Measurements from ENCODE around the gene FBH1. TPM values are rescaled to one million over a fixed set of nuclear protein-coding genes. Genes with fewer than 3 reads are reported as not detected.

Gene FBH1
- total and polyA plus RNA-seq, 9 of the 15 experiments (the other 6 are each of a cell fraction or from before 2014, with no cell fraction given) = 13.4 to 108 (median 77.8) TPM

GRCh38 chr10:5968681-5969453 lies 78.8 kb downstream of the FBH1 start:
- no peaks in the 10 kb centered on the region for H3K9me1 ChIP-seq (ENCODE audit: control insufficient read depth, insufficient read depth, low read length)
- H3K4me2 ChIP-seq (ENCODE audit: insufficient read depth, low read length) = no peak overlapping the region
- no peak overlapping the region for H3K27ac ChIP-seq (ENCODE audit: extremely low read depth, low read depth, low read length)
- POLR2A ChIA-PET = interaction anchor here (1.2 kb wide), 1 partner anchor 9 kb away, joined by 3 read pairs; no protein-coding TSS in a partner anchor
- H4K20me1 ChIP-seq (replicated peaks; ENCODE audit: control insufficient read depth, insufficient read depth, low read length) = no peaks in the 10 kb centered on the region; the same call in 1 of the 2 replicates
- no peak; the same call in 2 of the 3 replicates for ATAC-seq
- WGBS (ENCODE audit: insufficient coverage, low coverage, missing lambda C conversion rate) = 77% methylated on average over 8 of the region's 9 CpGs
- H3K4me3 ChIP-seq = no peak overlapping the region
- FAIRE-seq = no peak
- H2AFZ ChIP-seq (ENCODE audit: low read depth, low read length) = no peak overlapping the region
- intact Hi-C loops (cut with micrococcal nuclease) = no loop called here
- H3K4me1 ChIP-seq (replicated peaks in 1 of 2; ENCODE audit: control insufficient read depth in 2 of 2, insufficient read depth in 2 of 2, low read length in 2 of 2) = peaks cover 16 to 27% of the 10 kb centered on the region in 2 experiments
- H3K9me3 ChIP-seq (replicated peaks; ENCODE audit: control insufficient read depth, insufficient read depth, low read depth, low read length) = no peaks in the 10 kb centered on the region
- no peak overlapping the region for H3K9ac ChIP-seq (ENCODE audit: insufficient read depth in 1 of 2, low read depth in 2 of 2, low read length in 2 of 2)
- in situ Hi-C loops (cut with MboI) = no loop called here
- H3K27me3 ChIP-seq (ENCODE audit: control insufficient read depth in 2 of 2, insufficient read depth in 2 of 2, low read length in 2 of 2) = no peaks in the 10 kb centered on the region
- DNase-seq (ENCODE audit: extremely low read depth in 1 of 4, low spot score in 3 of 4) = no peak
- H3K36me3 ChIP-seq (ENCODE audit: control insufficient read depth, insufficient read depth, low read length) = peaks cover 5% of the 10 kb centered on the region; the same call in 1 of the 3 replicates
- H3K79me2 ChIP-seq (ENCODE audit: control insufficient read depth, insufficient read depth, low read length) = peaks cover 36% of the 10 kb centered on the region
- CTCF ChIA-PET (ENCODE audit: low intra/inter-chr PET ratio) = no interaction called here
- no TSS peak for BruUV-seq (replicated peaks)
- TF ChIP-seq PRMT5 (CRISPR knock-in tag; IDR thresholded peaks at IDR 0.05) = no peak
- peak; percentile 24; the same call in 1 of the 2 replicates for TF ChIP-seq NFE2 (IDR thresholded peaks at IDR 0.05; ENCODE audit: low read depth)
- 0 out of 2 replicates have a peak, but pooled peaks have one; percentile 28 for TF ChIP-seq ZNF263 (CRISPR knock-in tag; IDR thresholded peaks at IDR 0.05; ENCODE audit: borderline replicate concordance)
- no peak for TF ChIP-seq SMC3 (conservative IDR thresholded peaks at IDR 0.05; ENCODE audit: insufficient read depth, low read depth, low read length)
- TF ChIP-seq MGA (IDR thresholded peaks at IDR 0.05) = peak; percentile 73
- TF ChIP-seq E2F6 (IDR thresholded peaks at IDR 0.05; ENCODE audit: borderline replicate concordance in 1 of 2, extremely low read depth in 1 of 2, insufficient read depth in 1 of 2, insufficient read length in 1 of 2, low read depth in 1 of 2, low read length in 1 of 2, poor library complexity in 1 of 2, severe bottlenecking in 1 of 2) = peak; percentile 70 to 89
- TF ChIP-seq MAX (CRISPR knock-in tag; IDR thresholded peaks at IDR 0.05) = peak; percentile 67

All from K562 (cell line).